Activated CD8-positive, alpha-beta T cell treated with anti-CD3 and anti-CD28 coated beads for 36 hours (primary cell): ENCODE data around the gene TMEM158. TPM values are rescaled to one million over a fixed set of nuclear protein-coding genes. Genes with fewer than 3 reads are reported as not detected.

Experiments
- ATAC-seq: fragments of 200-7000 bp; cut with Tn5 transposase; one replicate; pipeline ENCODE4 v1.10.0; 2021; ENCODE audit warnings: mild to moderate bottlenecking, moderate library complexity
- CTCF ChIA-PET: fragments of 350-600 bp; sonication (Branson Sonifier 250); formaldehyde crosslinking; loops from one replicate; lab custom pipeline; 2021; ENCODE audit warnings: antibody characterized with exemption; lab: Charles Lee
- POLR2A ChIA-PET: fragments of 350-600 bp; sonication (Branson Sonifier 250); formaldehyde crosslinking; loops from one replicate; lab custom pipeline; 2021; ENCODE audit warnings: antibody characterized with exemption; lab: Charles Lee
- DNase-seq: peaks from one replicate; pipeline ENCODE4 v3.0.0-alpha.2; 2020
- H3K27ac Mint-ChIP-seq: one replicate; pipeline ENCODE4 v1.8.0; 2021; ENCODE audit warnings: mild to moderate bottlenecking, mixed read lengths
- H3K27me3 Mint-ChIP-seq: one replicate; pipeline ENCODE4 v1.8.0; 2021; ENCODE audit warnings: mixed read lengths
- H3K36me3 Mint-ChIP-seq: one replicate; pipeline ENCODE4 v1.8.0; 2021; ENCODE audit warnings: low read depth, mixed read lengths
- H3K4me1 Mint-ChIP-seq: one replicate; pipeline ENCODE4 v1.8.0; 2021; ENCODE audit warnings: low read depth, mixed read lengths
- H3K4me3 Mint-ChIP-seq: one replicate; pipeline ENCODE4 v1.8.0; 2021; ENCODE audit warnings: mild to moderate bottlenecking, moderate library complexity, mixed read lengths
- H3K9me3 Mint-ChIP-seq: one replicate; pipeline ENCODE4 v1.8.0; 2021; ENCODE audit warnings: mixed read lengths
- CTCF ChIP-seq: fragments of 200-600 bp; IDR thresholded peaks from one replicate; pipeline ENCODE4 v1.8.0; 2022; ENCODE audit warnings: antibody characterized with exemption, mild to moderate bottlenecking
- intact Hi-C: fragments of 100-400 bp; cut with micrococcal nuclease; formaldehyde crosslinking; loops from one replicate; pipeline ENCODE4 v1.10.0; 2022
- total RNA-seq, 2 experiments: library from RNA; stranded (reverse); gene quantifications; one replicate each; pipeline ENCODE4 v1.2.3, GENCODE V29; 2021

TMEM158 gene
- total RNA-seq, 2 experiments from 2014 or later: not detected

- peaks cover 7% of the 10 kb centered on the region for H3K27me3 Mint-ChIP-seq
- H3K27ac Mint-ChIP-seq: no peak overlapping the region
- ATAC-seq (no peak), DNase-seq (no peak)
- no peak overlapping the region for H3K4me3 Mint-ChIP-seq
- intact Hi-C loops: no loop called here
- POLR2A ChIA-PET: no interaction called here
- H3K36me3 Mint-ChIP-seq: no peaks in the 10 kb centered on the region
- H3K4me1 Mint-ChIP-seq: no peaks in the 10 kb centered on the region
- no peak for TF ChIP-seq CTCF
- H3K9me3 Mint-ChIP-seq: no peaks in the 10 kb centered on the region
- CTCF ChIA-PET: no interaction called here
These were observed 32.2 kb upstream of the TMEM158 start for GRCh38 chr3:45258317-45258716.

- intact Hi-C loops: no loop called here
- ChIA-PET POLR2A (no interaction called here), CTCF (no interaction called here)
- no peak for TF ChIP-seq CTCF
- Mint-ChIP-seq H3K27me3 (peaks cover 6% of the 10 kb centered on the region), H3K9me3 (no peaks in the 10 kb centered on the region), H3K36me3 (no peaks in the 10 kb centered on the region), H3K4me3 (no peak overlapping the region), H3K4me1 (no peaks in the 10 kb centered on the region), H3K27ac (no peak overlapping the region)
- ATAC-seq (no peak), DNase-seq (no peak)
These were observed 27.2 kb upstream of the TMEM158 start for GRCh38 chr3:45253316-45253715.

- H3K9me3 Mint-ChIP-seq: no peaks in the 10 kb centered on the region
These were observed 26.7 kb upstream of the TMEM158 start for GRCh38 chr3:45252826-45253225.

GRCh38 chr3:45249391-45249790 lies 23.3 kb upstream of the TMEM158 start:
- CTCF ChIA-PET: interaction anchor here (0.6 to 1.8 kb wide), 3 partner anchors 150 to 211 kb away, joined by 3 to 5 read pairs (median 3); no protein-coding TSS in a partner anchor
- no peaks in the 10 kb centered on the region for H3K4me1 Mint-ChIP-seq
- intact Hi-C loops: no loop called here

More at GRCh38 chr3:45252826-45253225, 26.7 kb upstream of the TMEM158 start:
- Mint-ChIP-seq H3K4me1 (no peaks in the 10 kb centered on the region), H3K27ac (no peak overlapping the region), H3K36me3 (no peaks in the 10 kb centered on the region), H3K4me3 (no peak overlapping the region), H3K27me3 (peaks cover 6% of the 10 kb centered on the region)
- intact Hi-C loops: no loop called here
- CTCF ChIA-PET: interaction anchor here (0.9 kb wide), 1 partner anchor 25 kb away, joined by 3 read pairs; no protein-coding TSS in a partner anchor
- no peak for TF ChIP-seq CTCF
- DNase-seq: no peak
- POLR2A ChIA-PET: no interaction called here
- no peak for ATAC-seq

GRCh38 chr3:45246241-45246640 lies 20.2 kb upstream of the TMEM158 start:
- intact Hi-C loops: no loop called here
- CTCF ChIA-PET: no interaction called here
- POLR2A ChIA-PET: no interaction called here
- H3K4me1 Mint-ChIP-seq: no peaks in the 10 kb centered on the region
- no peaks in the 10 kb centered on the region for H3K9me3 Mint-ChIP-seq
- no peak for ATAC-seq
- H3K27ac Mint-ChIP-seq: no peak overlapping the region
- H3K4me3 Mint-ChIP-seq: no peak overlapping the region
- TF ChIP-seq CTCF: no peak
- H3K27me3 Mint-ChIP-seq: no peaks in the 10 kb centered on the region
- H3K36me3 Mint-ChIP-seq: no peaks in the 10 kb centered on the region
- no peak for DNase-seq

More at GRCh38 chr3:45249391-45249790, 23.3 kb upstream of the TMEM158 start:
- Mint-ChIP-seq H3K9me3 (no peaks in the 10 kb centered on the region), H3K36me3 (no peaks in the 10 kb centered on the region), H3K27ac (no peak overlapping the region), H3K27me3 (peaks cover 3% of the 10 kb centered on the region), H3K4me3 (no peak overlapping the region)
- no peak for ATAC-seq
- DNase-seq: no peak
- TF ChIP-seq CTCF: no peak
- POLR2A ChIA-PET: interaction anchor here (0.6 kb wide), 1 partner anchor 300 kb away, joined by 4 read pairs; no protein-coding TSS in a partner anchor
